Measurements from ENCODE around the gene MPZL1.

Gene MPZL1

DNA sequence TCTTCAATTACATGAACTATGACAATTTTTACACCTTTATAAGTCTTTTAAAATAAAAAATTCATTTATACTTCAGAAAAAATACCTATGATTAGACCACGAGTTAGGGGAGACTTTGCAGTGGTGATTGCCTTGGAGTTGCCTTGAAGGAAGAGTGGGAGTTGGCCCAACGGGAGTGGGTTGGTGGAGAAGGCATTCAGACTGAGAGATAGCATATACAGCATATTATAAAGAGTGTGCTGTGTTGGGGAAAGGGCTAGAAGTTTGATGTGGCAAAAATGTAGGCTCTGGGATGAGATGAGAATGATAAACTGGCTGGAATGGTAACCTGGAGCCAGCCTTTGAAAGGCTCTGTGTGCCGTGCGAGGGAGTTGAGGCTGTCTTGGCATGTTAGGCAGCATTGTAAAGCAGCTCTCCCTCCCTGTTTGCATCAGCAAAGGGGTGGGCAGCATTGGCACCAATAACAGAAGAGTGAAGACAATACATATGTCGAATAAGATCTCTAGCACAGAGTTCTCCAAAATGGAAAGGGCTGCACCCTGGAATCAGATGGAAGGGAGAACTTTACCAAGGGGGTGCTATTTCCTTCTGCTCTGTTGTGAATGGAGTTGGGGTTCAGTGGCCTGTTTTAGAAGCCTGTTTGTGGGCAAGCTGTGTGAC is 24.4 kb downstream of the MPZL1 start:
- intact Hi-C loops (cut with DNase I; ENCODE audit: low total_unique reads) = no loop called here
- no peaks in the 10 kb centered on the region for H3K27me3 ChIP-seq
- no peak overlapping the region for H3K27ac ChIP-seq
- DNase-seq = no peak
- no peak overlapping the region for H3K4me3 ChIP-seq
- H3K4me1 ChIP-seq = peaks cover 0 to 58% (median 15%) of the 10 kb centered on the region in 4 donors
- H3K36me3 ChIP-seq = no peaks in the 10 kb centered on the region
- H3K9me3 ChIP-seq = no peaks in the 10 kb centered on the region
- TF ChIP-seq, protein P1, sequence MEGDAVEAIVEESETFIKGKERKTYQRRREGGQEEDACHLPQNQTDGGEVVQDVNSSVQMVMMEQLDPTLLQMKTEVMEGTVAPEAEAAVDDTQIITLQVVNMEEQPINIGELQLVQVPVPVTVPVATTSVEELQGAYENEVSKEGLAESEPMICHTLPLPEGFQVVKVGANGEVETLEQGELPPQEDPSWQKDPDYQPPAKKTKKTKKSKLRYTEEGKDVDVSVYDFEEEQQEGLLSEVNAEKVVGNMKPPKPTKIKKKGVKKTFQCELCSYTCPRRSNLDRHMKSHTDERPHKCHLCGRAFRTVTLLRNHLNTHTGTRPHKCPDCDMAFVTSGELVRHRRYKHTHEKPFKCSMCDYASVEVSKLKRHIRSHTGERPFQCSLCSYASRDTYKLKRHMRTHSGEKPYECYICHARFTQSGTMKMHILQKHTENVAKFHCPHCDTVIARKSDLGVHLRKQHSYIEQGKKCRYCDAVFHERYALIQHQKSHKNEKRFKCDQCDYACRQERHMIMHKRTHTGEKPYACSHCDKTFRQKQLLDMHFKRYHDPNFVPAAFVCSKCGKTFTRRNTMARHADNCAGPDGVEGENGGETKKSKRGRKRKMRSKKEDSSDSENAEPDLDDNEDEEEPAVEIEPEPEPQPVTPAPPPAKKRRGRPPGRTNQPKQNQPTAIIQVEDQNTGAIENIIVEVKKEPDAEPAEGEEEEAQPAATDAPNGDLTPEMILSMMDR (IDR thresholded peaks at IDR 0.05) = no peak

DNA sequence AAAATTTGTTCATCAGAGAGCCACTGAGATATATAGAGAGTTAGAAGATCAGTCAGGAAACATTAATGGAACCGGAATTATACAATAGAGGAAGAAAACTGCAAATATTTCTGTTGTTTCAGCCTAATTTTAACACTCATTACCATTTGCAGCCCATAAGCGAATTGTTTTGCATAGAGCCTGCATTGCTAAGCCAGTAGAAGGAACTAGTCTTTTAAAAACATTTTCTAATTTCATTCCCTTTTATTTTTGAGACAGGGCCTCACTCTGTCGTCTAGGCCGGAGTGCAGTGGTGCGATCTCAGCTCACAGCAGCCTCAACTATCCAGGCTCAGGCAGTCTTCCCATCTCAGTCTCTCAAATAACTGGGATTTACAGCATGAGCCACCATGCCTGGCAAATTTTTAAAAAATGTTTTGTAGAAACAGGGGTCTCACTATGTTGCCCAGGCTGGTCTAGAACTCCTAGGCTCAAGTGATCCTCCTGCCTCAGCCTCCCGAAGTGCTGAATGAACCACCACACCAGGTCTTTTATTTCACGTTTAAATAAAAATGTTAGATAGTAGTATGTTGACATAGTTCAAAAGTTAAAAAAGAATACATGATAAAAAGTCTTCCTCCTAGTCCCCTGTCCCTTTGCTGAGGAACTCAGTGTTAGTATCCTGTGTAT is 25.3 kb downstream of the MPZL1 start:
- H3K9me3 ChIP-seq = no peaks in the 10 kb centered on the region
- intact Hi-C loops (cut with DNase I; ENCODE audit: low total_unique reads) = no loop called here
- no peak overlapping the region for H3K4me3 ChIP-seq
- no peak for DNase-seq
- H3K36me3 ChIP-seq = no peaks in the 10 kb centered on the region
- peaks cover 0 to 65% (median 15%) of the 10 kb centered on the region in 4 donors for H3K4me1 ChIP-seq
- no peak overlapping the region for H3K27ac ChIP-seq
- no peaks in the 10 kb centered on the region for H3K27me3 ChIP-seq
- TF ChIP-seq, protein P1 (IDR thresholded peaks at IDR 0.05) = no peak

DNA sequence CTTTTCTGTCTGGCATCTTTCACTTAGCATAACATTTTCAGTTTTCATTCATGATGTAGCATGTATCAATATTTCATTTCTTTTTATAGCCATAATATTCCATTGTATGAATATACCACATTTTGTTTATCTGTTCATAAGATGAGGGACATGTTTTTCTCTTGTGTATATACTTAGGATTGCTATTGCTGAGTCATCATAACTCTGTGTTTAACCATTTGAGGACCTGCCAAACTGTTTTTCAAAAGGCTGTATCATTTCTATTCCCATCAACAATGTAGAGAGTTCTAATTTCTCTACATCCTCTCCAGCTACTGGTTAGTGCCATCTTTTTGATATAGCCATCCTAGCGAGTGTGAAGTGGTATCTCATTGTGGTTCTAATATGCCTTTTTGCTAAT is 26.2 kb downstream of the MPZL1 start:
- Histone ChIP-seq H3K4me1 (peaks cover 0 to 65% (median 13%) of the 10 kb centered on the region in 4 donors), H3K27ac (no peak overlapping the region), H3K4me3 (no peak overlapping the region), H3K36me3 (no peaks in the 10 kb centered on the region), H3K27me3 (no peaks in the 10 kb centered on the region), H3K9me3 (no peaks in the 10 kb centered on the region)
- DNase-seq = no peak
- intact Hi-C loops (cut with DNase I; ENCODE audit: low total_unique reads) = no loop called here
- TF ChIP-seq, protein P1 (IDR thresholded peaks at IDR 0.05) = no peak

DNA sequence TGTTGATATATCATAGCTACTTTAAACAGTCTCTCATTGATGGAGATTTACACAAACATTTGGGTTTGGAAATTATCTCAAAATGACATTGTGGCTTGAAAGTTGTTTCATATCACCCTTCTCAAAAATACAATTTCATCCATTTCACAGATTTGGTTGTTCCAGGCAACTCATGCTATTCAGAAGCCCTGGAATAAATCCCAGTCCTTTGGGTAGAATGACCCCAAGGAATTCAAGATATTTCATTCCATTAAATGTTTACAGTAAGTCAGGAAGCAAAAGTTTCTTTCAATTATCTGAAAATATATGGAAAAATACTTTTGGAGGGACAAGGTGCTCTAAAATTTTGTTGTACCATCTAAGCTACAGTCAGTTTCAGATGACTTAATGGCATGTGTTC is 27.1 kb downstream of the MPZL1 start:
- Histone ChIP-seq H3K4me3 (no peak overlapping the region), H3K4me1 (peaks cover 0 to 66% (median 13%) of the 10 kb centered on the region in 4 donors), H3K27me3 (no peaks in the 10 kb centered on the region), H3K9me3 (no peaks in the 10 kb centered on the region), H3K36me3 (no peaks in the 10 kb centered on the region), H3K27ac (no peak overlapping the region)
- TF ChIP-seq, protein P1 (IDR thresholded peaks at IDR 0.05) = no peak
- intact Hi-C loops (cut with DNase I; ENCODE audit: low total_unique reads) = no loop called here
- DNase-seq = no peak

DNA sequence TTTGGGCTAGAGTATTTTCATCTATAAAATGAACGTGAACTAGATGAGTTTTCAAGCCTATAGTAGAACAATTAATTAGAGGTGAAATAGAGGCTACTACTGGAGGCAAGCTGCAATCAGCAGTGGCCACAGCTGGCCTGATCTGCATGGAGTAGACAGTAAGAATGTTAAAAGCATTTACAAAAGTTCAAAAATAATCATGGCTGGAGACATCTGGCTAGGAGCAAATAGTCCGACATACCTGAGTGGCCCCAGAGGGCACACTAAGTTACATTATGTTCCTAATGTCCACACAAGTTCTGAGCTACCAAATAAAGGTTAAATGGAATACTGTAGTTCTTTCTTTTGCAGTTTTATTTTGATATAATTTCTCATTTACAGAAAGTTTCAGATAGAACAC is 28.0 kb downstream of the MPZL1 start:
- TF ChIP-seq, protein P1 (IDR thresholded peaks at IDR 0.05) = no peak
- no peaks in the 10 kb centered on the region for H3K27me3 ChIP-seq
- H3K4me3 ChIP-seq = no peak overlapping the region
- no peaks in the 10 kb centered on the region for H3K36me3 ChIP-seq
- H3K27ac ChIP-seq = no peak overlapping the region
- peaks cover 0 to 66% (median 13%) of the 10 kb centered on the region in 4 donors for H3K4me1 ChIP-seq
- H3K9me3 ChIP-seq = no peaks in the 10 kb centered on the region
- intact Hi-C loops (cut with DNase I; ENCODE audit: low total_unique reads) = no loop called here
- DNase-seq = no peak

All from tibial artery (tissue), 4 donors.